Fibroblast of pulmonary artery (primary cell): ENCODE measurements around the gene ASPG.

Source experiments
- DNase-seq: peaks from one replicate; pipeline ENCODE4 v3.0.0-alpha.2; 2010; ENCODE audit warnings: low read depth
- H3K4me3 ChIP-seq: replicated peaks from 2 replicates; pipeline ENCODE4 v1.5.1; 2011; ENCODE audit warnings: low read depth, mild to moderate bottlenecking, control low read depth, low read length, moderate library complexity
- TF ChIP-seq, protein P1 (sequence below): IDR thresholded peaks from 2 replicates; pipeline ENCODE4 v1.5.1; 2011; ENCODE audit warnings: mild to moderate bottlenecking, control low read depth, low read length, inconsistent platforms; ENCODE audit errors: missing control alignments

ASPG gene

DNA sequence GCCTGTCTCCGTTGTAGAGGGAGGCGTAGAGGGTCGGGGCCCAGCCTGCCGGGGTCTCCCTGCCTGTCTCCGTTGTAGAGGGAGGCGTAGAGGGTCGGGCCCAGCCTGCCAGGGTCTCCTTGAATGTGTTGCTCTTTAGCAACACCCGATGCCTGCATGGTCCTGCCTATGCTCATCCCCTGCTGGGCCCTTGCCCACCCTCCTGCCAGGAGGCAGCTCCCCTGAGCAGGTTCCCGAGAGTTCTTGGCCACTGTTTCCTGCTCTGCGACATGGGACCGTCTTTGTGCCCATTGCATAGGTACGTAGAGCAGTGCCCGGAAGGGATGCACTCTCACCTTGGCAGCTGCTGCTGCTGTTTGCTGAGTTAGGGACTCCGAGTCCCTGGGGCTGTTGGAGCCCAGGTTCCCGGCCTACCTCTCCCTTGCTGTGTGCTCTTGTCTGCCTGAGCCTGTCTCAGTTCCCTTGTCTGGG lies 56.2 kb downstream of the ASPG start:
- DNase-seq = no peak
- TF ChIP-seq, protein P1, sequence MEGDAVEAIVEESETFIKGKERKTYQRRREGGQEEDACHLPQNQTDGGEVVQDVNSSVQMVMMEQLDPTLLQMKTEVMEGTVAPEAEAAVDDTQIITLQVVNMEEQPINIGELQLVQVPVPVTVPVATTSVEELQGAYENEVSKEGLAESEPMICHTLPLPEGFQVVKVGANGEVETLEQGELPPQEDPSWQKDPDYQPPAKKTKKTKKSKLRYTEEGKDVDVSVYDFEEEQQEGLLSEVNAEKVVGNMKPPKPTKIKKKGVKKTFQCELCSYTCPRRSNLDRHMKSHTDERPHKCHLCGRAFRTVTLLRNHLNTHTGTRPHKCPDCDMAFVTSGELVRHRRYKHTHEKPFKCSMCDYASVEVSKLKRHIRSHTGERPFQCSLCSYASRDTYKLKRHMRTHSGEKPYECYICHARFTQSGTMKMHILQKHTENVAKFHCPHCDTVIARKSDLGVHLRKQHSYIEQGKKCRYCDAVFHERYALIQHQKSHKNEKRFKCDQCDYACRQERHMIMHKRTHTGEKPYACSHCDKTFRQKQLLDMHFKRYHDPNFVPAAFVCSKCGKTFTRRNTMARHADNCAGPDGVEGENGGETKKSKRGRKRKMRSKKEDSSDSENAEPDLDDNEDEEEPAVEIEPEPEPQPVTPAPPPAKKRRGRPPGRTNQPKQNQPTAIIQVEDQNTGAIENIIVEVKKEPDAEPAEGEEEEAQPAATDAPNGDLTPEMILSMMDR = no peak
- no peak overlapping the region for H3K4me3 ChIP-seq

DNA sequence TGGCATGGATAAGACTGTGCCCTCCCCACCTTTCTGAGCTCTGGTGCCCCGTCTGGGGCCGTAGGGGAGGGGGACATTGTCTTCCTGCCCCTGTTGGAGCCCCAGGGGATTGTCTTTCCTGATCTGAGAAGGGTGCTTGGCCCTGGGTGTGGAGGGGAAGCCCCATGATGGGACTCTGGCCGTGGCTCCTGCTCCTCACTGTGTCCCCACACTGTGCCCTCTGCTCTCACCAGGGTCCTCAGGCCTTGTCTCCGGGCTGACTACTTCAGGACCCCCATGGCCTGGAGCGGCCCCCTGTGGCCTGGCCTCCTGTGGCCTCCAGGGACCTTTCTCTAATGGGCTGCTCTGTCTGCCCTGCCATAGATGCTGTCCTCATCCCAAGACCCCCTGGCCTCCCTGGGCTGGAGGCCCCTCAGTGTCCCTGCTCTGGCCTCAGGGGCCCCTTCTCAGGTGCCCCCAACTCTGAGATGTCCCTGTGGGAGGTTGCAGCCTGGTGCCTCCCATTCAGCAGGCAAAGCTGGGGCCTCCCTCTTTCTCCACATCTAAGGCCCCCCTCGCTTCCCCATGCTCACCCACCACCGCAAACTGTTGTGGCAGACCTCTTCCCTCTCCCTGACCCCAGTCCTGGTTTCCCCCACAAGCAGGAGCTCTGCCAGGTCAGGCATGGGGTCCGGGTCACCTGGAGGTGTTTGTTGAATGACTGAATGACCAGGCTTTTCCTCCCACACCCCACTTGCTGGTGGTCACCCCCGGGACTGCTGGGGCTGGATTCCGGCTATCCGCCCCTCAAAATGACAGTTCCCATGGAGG lies 56.8 kb downstream of the ASPG start:
- no peak for DNase-seq

DNA sequence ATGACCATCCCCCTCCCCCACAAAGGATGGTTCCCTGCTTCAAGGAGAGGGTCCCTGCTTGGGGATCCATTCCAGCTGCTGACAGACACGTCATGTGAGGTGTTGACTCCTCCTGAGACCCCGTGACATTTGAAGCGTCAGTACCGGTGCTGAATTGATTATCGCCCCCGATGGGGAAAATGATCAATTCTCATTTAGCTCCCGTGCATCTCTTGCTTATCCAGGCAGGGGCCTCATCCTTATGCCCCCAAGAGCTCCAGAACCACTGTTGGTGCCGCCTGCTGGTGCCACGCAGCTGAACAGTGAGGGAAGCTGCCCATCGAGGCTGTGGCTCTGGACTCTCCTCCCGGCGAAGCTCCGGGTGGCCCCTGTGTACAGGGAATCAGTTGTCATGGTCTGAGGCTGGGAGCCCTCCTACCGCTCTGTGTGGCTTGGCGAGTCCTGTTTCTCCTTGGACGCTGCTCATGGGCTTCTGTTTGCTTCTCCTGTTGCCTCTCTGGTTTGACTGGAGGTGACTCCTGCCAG lies 57.5 kb downstream of the ASPG start:
- TF ChIP-seq, protein P1 = no peak
- no peak for DNase-seq
- no peak overlapping the region for H3K4me3 ChIP-seq

More for the DNA sequence above, 56.8 kb downstream of the ASPG start:
- TF ChIP-seq, protein P1 = no peak
- no peak overlapping the region for H3K4me3 ChIP-seq

DNA sequence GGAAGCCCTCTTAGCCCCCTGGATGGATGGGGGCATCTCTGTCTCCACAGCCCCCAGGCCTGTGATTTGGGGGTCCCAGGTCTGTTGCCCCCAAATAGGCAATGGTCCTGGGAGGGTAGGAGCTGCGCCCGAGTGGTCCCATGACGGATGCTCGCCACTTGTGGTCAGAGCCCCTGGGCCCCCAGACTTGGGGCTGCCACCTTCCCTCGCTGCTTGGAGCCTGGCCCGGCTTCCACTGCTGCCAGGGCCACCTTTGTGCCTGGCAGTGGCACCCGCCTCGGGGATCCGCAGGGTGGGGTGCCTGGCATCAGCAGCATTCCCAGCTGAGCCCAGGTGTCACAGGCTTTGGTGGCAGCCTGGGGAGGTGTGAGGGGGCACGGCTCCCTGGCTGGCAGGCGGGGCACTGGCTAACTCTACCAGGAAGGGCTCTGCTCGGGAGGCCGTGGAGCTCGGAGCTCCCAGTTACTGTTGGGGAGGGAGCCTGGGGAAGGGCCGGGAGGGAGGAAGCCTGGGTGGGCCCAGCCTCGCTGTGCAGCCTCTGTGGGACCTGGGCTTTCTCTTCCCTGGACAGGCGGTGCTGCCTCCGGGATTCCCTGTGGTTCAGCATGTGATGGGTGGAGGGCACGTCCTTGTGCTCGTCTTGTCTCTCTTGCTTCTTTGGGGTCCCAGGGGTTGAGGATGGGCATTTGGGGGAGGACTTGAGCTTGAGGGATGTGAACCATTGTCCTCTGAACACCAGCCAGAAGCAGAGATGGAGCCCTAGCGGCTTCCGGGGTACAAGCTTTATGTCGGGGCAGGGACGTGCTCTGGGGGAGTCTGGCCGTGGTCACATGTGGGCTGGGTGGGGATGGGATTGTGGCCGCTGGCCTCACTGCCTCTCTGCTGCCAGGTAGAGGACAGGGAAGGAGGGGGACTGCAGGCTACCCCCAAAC lies 58.3 kb downstream of the ASPG start:
- H3K4me3 ChIP-seq = no peak overlapping the region
- no peak for DNase-seq
- TF ChIP-seq, protein P1 = no peak

DNA sequence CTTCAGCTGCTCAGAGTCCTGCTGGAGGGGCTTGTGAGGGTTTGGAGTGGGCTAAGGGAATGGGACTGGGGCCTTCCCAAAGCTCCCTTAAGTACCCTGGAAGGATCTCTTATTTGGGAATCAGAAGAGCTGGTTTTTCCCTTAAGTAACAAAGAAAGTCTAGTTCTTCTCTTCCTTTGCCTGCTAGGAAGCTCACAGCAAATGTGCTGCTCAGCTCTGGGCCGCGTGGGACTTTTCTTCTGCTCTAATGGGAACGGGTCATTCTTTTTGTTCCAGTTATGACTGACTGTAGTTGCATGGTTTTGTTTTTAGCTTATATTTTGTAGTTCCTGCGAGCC lies 58.9 kb downstream of the ASPG start:
- DNase-seq = no peak
- TF ChIP-seq, protein P1 = no peak
- no peak overlapping the region for H3K4me3 ChIP-seq

DNA sequence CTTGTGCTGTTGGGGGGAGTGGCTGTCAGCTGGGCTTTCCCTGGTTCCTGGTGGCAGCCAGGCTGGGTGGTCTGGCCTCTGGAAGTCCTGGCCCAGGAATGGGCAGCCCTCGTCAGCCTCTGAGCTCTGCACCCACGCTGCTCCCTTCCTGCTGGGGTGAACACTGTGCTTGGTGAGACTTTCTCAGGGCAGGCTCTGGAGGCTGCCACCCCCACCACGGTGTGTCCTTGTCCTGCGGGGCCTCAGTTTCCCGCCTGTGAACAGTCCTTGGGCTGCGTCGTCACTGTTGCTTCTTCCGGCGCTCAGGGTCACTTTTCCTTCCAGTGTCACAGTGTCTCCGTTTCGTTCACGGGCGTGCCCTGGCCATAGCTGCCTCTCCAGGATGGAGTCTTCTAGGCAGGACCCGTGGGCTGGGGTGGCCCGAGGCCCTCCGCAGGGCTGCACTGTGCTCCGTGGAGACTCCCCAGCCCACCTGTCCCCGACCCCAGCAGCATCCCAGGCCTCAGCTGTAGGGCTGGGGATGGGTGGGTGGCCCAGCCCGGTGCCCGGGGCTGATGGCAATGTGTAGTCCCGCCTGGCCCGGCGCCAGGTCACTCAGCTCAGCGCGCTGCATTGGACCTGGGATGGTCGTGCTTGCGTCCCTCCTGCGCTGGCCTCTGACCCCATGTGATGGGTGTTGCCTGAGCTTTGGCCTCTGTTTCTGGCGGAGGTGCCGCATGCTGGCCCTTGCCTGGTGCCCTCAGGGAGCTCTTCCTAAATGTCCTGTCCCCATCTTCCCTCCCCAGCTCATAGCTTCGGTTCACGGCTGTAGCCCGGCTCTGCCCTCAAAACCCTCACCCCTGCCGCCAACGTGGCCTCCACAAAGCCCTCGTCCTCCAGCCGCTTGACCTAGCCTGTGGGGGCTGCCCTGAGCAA lies 59.7 kb downstream of the ASPG start:
- no peak overlapping the region for H3K4me3 ChIP-seq
- no peak for DNase-seq
- TF ChIP-seq, protein P1 = no peak
